Measurements from ENCODE around the gene RASGRP2.

Gene RASGRP2

GRCh38 chr11:64746486-64746885, 2.5 kb upstream of the RASGRP2 start:
- H3K4me1 Mint-ChIP-seq (ENCODE audit: low read depth in 2 of 2), result peaks cover 31 to 39% of the 10 kb centered on the region in 2 donors
- no peaks in the 10 kb centered on the region for H3K9me3 Mint-ChIP-seq
- H3K27me3 Mint-ChIP-seq, result no peaks in the 10 kb centered on the region
- ATAC-seq (replicated peaks) (no peak), DNase-seq (no peak)
- peaks cover 48% of the 10 kb centered on the region for H3K36me3 Mint-ChIP-seq (ENCODE audit: insufficient read depth)
- peak overlapping the region; percentile 93 to 95 for H3K4me3 Mint-ChIP-seq
- peak overlapping the region; percentile 63 to 97 for H3K27ac Mint-ChIP-seq

DNA sequence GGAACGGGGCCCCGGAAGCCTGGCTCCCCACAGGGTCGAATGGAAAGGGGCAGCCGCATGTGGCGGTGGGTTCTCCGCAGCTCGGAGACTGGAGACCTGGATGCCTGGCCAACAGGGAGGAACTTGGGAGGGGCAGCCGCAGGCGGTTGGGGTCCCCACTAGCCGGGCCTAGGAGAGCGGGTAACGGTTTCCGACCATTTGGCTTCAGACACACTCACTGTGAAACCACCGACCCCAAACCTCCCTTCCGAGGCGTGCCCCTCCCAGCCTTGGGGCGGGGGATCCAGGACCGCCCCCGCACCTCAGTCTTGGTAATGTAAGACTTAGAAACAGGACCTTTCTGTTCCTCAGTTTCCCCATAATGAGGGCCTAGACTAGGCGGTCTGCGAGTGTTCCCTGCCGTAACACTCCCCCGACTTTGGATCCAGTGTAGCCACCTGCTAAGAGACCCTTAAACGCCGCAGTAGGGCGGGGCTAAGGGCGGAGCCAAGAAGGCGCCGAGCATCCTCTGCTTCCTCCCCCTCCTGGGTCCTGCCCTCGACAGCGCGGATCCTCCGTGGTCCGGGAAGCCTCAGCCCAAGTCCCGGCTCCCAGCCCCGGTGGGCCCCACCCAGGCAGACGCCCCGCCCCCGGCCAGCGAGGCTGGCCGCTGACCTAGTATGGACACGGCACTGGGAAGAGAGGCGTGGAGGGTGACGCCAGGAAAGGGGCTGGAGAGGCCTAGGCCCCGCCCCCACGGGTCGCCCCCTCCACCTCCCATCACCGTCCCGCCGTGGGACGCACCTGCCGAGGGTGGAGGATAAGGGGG, 1.8 kb upstream of the RASGRP2 start:
- Mint-ChIP-seq H3K27me3 (no peaks in the 10 kb centered on the region), H3K4me1 (ENCODE audit: low read depth in 2 of 2) (peaks cover 33 to 46% of the 10 kb centered on the region in 2 donors), H3K9me3 (no peaks in the 10 kb centered on the region), H3K36me3 (ENCODE audit: insufficient read depth) (peaks cover 53% of the 10 kb centered on the region), H3K27ac (peak overlapping the region; percentile 97), H3K4me3 (peak overlapping the region; percentile 93 to 95)
- DNase-seq (peak; percentile 85 to 86 (median 85)), ATAC-seq (replicated peaks) (peak; percentile 57)

DNA sequence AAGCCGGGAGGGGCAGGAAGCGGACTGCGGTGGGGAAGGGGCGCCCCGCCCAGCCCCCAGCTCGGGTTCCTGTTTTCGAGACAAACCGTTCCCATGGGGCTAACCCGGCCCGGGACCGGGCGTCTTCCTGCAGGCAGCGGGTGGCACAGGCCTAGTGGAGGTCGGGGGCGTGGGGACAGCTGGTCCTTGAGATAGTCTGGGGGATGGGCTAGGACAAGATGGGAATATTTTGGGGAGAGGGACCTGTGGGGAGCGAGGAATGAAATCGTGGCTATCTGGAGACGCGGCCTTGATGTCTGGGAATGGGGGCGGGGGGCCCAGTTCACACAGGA, 1.2 kb upstream of the RASGRP2 start:
- peak; percentile 76 to 80 (median 79) for DNase-seq
- Mint-ChIP-seq H3K4me3 (peak overlapping the region; percentile 93 to 95), H3K27ac (peak overlapping the region; percentile 97), H3K27me3 (no peaks in the 10 kb centered on the region), H3K4me1 (ENCODE audit: low read depth in 2 of 2) (peaks cover 36 to 48% of the 10 kb centered on the region in 2 donors), H3K9me3 (no peaks in the 10 kb centered on the region), H3K36me3 (ENCODE audit: insufficient read depth) (peaks cover 57% of the 10 kb centered on the region)
- peak; percentile 39 for ATAC-seq (replicated peaks)

GRCh38 chr11:64744544-64745188, 724 bp upstream of the RASGRP2 start:
- H3K4me1 Mint-ChIP-seq (ENCODE audit: low read depth in 2 of 2), result peaks cover 37 to 50% of the 10 kb centered on the region in 2 donors
- H3K27ac Mint-ChIP-seq, result peak overlapping the region; percentile 97
- no peaks in the 10 kb centered on the region for H3K9me3 Mint-ChIP-seq
- DNase-seq (peak in 1 of 3 experiments; percentile 33), ATAC-seq (replicated peaks) (peak; percentile 4)
- no peaks in the 10 kb centered on the region for H3K27me3 Mint-ChIP-seq
- H3K36me3 Mint-ChIP-seq (ENCODE audit: insufficient read depth), result peaks cover 62% of the 10 kb centered on the region
- H3K4me3 Mint-ChIP-seq, result peak overlapping the region; percentile 93 to 95

DNA sequence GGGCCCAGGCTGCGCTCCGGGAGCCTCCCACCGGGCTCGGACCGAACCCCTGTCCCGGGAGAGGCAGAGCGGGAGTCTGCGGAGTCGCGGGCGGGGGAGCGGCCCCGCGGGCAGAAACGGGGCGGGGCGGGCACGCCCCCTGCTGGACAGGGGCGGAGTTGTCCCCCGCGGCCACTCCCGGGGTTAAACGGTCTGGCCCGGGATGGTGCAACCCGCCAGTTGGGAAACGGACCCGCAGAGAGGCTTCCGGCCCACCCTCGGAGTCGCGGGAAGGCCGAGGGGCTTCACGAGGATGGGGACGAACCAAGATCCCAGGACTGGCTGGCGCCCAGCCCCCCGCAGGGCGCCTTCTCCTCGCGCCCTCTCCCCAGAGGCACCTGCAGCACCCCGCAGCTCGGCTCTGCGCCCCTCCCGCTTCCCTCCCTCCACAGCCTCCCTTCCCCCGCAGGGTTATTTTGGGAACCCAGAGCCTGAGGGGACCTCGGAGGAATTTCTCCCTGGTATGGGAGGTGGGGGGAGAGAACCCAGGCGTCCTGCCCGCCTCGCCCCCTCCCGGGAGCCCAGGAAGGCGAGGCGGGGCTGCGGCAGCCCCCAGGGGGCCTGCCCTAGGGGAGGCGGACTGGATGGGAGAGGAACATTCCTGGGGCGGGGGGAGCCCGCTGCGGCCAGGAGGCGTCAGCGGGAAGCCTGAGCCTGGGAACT, 902 bp downstream of the RASGRP2 start:
- ATAC-seq (replicated peaks) (peak; percentile 10), DNase-seq (peak; percentile 71 to 79 (median 76))
- peaks cover 71% of the 10 kb centered on the region for H3K36me3 Mint-ChIP-seq (ENCODE audit: insufficient read depth)
- no peaks in the 10 kb centered on the region for H3K27me3 Mint-ChIP-seq
- H3K27ac Mint-ChIP-seq, result peak overlapping the region in 1 of 2 donors; percentile 88
- H3K9me3 Mint-ChIP-seq, result no peaks in the 10 kb centered on the region
- peak overlapping the region; percentile 93 for H3K4me3 Mint-ChIP-seq
- peaks cover 37 to 47% of the 10 kb centered on the region in 2 donors for H3K4me1 Mint-ChIP-seq (ENCODE audit: low read depth in 2 of 2)

GRCh38 chr11:64742087-64742888, 1.7 kb downstream of the RASGRP2 start:
- Mint-ChIP-seq H3K4me1 (ENCODE audit: low read depth in 2 of 2) (peaks cover 37 to 45% of the 10 kb centered on the region in 2 donors), H3K4me3 (peak overlapping the region; percentile 79 to 93), H3K27ac (peak overlapping the region; percentile 77 to 85), H3K9me3 (no peaks in the 10 kb centered on the region), H3K27me3 (no peaks in the 10 kb centered on the region), H3K36me3 (ENCODE audit: insufficient read depth) (peaks cover 74% of the 10 kb centered on the region)
- ATAC-seq (replicated peaks) (no peak), DNase-seq (no peak)

GRCh38 chr11:64741375-64742086, 2.4 kb downstream of the RASGRP2 start:
- Mint-ChIP-seq H3K4me1 (ENCODE audit: low read depth in 2 of 2) (peaks cover 34 to 46% of the 10 kb centered on the region in 2 donors), H3K27ac (peak overlapping the region; percentile 77 to 85), H3K4me3 (peak overlapping the region; percentile 79 to 93), H3K9me3 (no peaks in the 10 kb centered on the region), H3K27me3 (no peaks in the 10 kb centered on the region), H3K36me3 (ENCODE audit: insufficient read depth) (peaks cover 74% of the 10 kb centered on the region)
- DNase-seq (no peak), ATAC-seq (replicated peaks) (no peak)

DNA sequence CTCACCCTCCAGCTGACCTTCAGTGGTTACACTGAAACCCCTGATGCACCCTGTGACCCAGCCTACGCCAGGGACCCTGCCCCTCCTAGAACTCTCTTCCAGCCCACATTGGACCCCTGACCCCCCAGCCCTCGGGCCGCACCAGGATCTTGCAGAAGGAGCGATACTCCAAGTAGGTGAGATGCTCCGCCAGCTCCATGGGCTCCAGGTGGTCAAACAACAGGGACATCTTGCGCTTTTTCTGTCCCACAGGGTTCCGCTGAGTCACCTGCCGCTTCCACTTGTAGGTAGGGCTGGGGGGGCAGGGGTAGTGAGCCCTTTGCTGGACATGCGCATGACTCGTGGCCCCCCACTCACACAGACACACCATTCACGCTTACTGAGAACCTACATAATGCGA, 4.1 kb downstream of the RASGRP2 start:
- Mint-ChIP-seq H3K4me1 (ENCODE audit: low read depth in 2 of 2) (peaks cover 35 to 45% of the 10 kb centered on the region in 2 donors), H3K36me3 (ENCODE audit: insufficient read depth) (peaks cover 80% of the 10 kb centered on the region), H3K27me3 (no peaks in the 10 kb centered on the region), H3K9me3 (no peaks in the 10 kb centered on the region), H3K4me3 (no peak overlapping the region), H3K27ac (peak overlapping the region in 1 of 2 donors; percentile 72)
- no peak for ATAC-seq (replicated peaks)
- no peak for DNase-seq

GRCh38 chr11:64736654-64737053, 7.3 kb downstream of the RASGRP2 start:
- Mint-ChIP-seq H3K4me1 (ENCODE audit: low read depth in 2 of 2) (peaks cover 26 to 36% of the 10 kb centered on the region in 2 donors), H3K4me3 (no peak overlapping the region), H3K27me3 (no peaks in the 10 kb centered on the region), H3K9me3 (no peaks in the 10 kb centered on the region), H3K36me3 (ENCODE audit: insufficient read depth) (peaks cover 88% of the 10 kb centered on the region), H3K27ac (peak overlapping the region in 1 of 2 donors; percentile 84)
- no peak for DNase-seq
- ATAC-seq (replicated peaks), result no peak

DNA sequence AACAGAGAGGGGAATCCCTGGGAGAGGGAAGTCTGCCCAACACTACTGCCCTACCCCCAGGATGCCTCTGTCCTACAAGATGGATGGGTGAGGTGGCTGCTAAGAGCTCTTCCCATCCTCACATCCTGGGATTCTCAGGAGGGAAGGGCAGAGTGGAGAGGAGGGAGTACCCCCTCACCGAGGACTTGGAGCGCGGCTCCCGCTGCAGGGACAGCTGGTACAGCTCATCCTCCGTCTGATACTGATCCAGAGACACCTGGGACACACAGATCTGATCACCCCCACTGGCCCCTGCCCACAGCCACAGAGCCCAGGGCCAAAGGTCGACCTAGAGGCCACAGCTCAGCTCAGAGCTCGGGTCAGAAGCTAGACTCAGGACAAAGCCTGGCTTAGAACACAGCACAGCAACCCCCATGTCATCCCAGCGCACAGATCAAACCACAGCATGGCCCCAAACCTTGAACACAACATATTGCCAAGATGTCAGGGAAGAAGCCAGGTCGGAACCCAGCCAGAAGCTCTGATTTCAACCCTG, 8.2 kb downstream of the RASGRP2 start:
- no peak for ATAC-seq (replicated peaks)
- Mint-ChIP-seq H3K4me3 (no peak overlapping the region), H3K9me3 (no peaks in the 10 kb centered on the region), H3K27ac (peak overlapping the region; percentile 59 to 84), H3K27me3 (no peaks in the 10 kb centered on the region), H3K36me3 (ENCODE audit: insufficient read depth) (peaks cover 87% of the 10 kb centered on the region), H3K4me1 (ENCODE audit: low read depth in 2 of 2) (peaks cover 21 to 29% of the 10 kb centered on the region in 2 donors)
- DNase-seq, result no peak

DNA sequence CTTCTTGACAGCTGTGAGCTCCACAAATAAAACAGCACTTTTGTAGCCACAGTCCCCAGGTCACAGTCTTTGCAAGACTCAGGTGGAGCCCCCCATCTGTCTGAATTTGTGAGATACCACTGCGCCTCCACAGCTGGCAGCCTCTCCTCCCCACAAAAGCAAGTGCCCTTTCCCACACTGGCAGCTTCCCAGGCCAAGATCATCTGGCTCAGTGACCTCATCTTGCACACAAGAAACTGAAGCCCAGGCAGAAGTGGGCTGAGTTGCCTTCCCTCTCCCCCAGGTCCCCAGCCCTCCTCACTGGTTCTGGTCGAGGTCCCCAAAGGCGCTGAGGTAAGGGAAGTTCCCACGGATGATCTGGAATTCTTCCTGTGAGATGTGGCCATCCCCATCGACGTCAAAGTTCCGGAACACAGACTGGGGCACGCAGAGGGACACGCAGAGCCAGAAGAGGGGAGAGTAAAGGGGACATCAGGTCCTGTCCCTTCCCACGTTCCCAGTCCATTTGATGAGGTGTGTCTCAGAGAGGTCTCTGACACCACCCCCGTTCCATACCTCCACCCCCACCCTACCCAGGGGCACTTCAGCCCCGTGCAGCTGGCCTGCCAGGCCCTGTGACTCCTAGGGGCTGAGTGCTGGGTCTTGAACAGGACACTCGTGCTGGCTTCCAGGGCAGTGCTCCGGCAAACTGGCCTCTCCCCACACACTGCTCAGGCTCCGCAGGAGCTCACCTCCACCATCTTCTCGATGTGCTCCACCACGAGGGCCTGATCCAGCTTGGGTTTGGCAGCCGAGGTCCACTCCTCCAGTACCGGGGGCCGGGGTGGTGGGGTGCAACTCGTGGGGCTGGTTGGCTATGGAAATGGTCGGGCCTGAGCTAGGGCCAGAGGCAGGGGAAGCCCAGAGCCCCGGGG, 8.9 kb downstream of the RASGRP2 start:
- DNase-seq, result no peak
- H3K36me3 Mint-ChIP-seq (ENCODE audit: insufficient read depth), result peaks cover 88% of the 10 kb centered on the region
- no peak for ATAC-seq (replicated peaks)
- H3K27me3 Mint-ChIP-seq, result no peaks in the 10 kb centered on the region
- H3K27ac Mint-ChIP-seq, result peak overlapping the region; percentile 51 to 68
- no peak overlapping the region for H3K4me3 Mint-ChIP-seq
- peaks cover 15 to 25% of the 10 kb centered on the region in 2 donors for H3K4me1 Mint-ChIP-seq (ENCODE audit: low read depth in 2 of 2)
- no peaks in the 10 kb centered on the region for H3K9me3 Mint-ChIP-seq

Measured in effector memory CD8-positive, alpha-beta T cell (primary cell).